ENCODE data around the gene RRAGC. TPM values are rescaled to one million over a fixed set of nuclear protein-coding genes. Genes with fewer than 3 reads are reported as not detected.

RRAGC gene
- polyA plus RNA-seq, 1 donor from 2014 or later: 23.6 TPM

DNA sequence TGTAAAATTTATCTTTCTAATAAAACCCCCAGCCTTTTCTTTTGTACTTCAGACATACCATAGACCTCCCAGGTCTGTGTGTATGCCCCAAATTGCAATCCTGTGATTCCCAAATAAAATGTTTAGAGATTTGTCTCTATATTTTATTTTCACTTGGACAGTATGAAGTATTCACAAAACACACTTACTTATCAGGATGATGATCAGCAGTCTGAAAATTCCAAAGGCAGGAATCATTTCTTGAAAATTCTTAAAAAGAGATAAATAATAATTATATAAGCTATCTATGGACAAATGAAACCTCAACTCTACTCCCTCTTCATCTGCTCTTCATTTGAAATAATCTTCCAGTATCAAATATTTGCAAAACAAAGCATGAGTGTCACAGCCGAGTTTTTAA is 33.4 kb upstream of the RRAGC start:
- Histone ChIP-seq H4K20me1 (ENCODE audit: insufficient read depth) (no peaks in the 10 kb centered on the region), H3K79me2 (replicated peaks; ENCODE audit: insufficient read depth, low read length) (no peaks in the 10 kb centered on the region), H3K4me2 (ENCODE audit: low read length) (no peak overlapping the region), H3K27me3 (ENCODE audit: insufficient read depth, low read depth, low read length) (no peaks in the 10 kb centered on the region), H3K4me3 (ENCODE audit: low read length) (no peak overlapping the region), H3K27ac (ENCODE audit: low read length) (no peak overlapping the region), H3K9me2 (ENCODE audit: insufficient read depth, low read length) (no peaks in the 10 kb centered on the region), H3K9me3 (ENCODE audit: low read length) (no peaks in the 10 kb centered on the region), H2AFZ (ENCODE audit: low read depth, low read length) (no peak overlapping the region), H3K9ac (ENCODE audit: low read length) (no peak overlapping the region), H3K36me3 (ENCODE audit: insufficient read depth, low read length) (no peaks in the 10 kb centered on the region), H3F3A (ENCODE audit: insufficient read depth, low read length, poor library complexity, severe bottlenecking) (no peaks in the 10 kb centered on the region)
- TF ChIP-seq, protein P1, sequence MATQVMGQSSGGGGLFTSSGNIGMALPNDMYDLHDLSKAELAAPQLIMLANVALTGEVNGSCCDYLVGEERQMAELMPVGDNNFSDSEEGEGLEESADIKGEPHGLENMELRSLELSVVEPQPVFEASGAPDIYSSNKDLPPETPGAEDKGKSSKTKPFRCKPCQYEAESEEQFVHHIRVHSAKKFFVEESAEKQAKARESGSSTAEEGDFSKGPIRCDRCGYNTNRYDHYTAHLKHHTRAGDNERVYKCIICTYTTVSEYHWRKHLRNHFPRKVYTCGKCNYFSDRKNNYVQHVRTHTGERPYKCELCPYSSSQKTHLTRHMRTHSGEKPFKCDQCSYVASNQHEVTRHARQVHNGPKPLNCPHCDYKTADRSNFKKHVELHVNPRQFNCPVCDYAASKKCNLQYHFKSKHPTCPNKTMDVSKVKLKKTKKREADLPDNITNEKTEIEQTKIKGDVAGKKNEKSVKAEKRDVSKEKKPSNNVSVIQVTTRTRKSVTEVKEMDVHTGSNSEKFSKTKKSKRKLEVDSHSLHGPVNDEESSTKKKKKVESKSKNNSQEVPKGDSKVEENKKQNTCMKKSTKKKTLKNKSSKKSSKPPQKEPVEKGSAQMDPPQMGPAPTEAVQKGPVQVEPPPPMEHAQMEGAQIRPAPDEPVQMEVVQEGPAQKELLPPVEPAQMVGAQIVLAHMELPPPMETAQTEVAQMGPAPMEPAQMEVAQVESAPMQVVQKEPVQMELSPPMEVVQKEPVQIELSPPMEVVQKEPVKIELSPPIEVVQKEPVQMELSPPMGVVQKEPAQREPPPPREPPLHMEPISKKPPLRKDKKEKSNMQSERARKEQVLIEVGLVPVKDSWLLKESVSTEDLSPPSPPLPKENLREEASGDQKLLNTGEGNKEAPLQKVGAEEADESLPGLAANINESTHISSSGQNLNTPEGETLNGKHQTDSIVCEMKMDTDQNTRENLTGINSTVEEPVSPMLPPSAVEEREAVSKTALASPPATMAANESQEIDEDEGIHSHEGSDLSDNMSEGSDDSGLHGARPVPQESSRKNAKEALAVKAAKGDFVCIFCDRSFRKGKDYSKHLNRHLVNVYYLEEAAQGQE (IDR thresholded peaks at IDR 0.05; ENCODE audit: borderline replicate concordance): no peak
- no peak for TF ChIP-seq EZH2 (IDR thresholded peaks at IDR 0.05; ENCODE audit: borderline replicate concordance, insufficient read depth, low read length, poor library complexity, severe bottlenecking)
- no peak for TF ChIP-seq RAD21 (conservative IDR thresholded peaks at IDR 0.05)
- TF ChIP-seq EP300 (conservative IDR thresholded peaks at IDR 0.05; ENCODE audit: poor library complexity, severe bottlenecking): no peak
- TF ChIP-seq, protein P2, sequence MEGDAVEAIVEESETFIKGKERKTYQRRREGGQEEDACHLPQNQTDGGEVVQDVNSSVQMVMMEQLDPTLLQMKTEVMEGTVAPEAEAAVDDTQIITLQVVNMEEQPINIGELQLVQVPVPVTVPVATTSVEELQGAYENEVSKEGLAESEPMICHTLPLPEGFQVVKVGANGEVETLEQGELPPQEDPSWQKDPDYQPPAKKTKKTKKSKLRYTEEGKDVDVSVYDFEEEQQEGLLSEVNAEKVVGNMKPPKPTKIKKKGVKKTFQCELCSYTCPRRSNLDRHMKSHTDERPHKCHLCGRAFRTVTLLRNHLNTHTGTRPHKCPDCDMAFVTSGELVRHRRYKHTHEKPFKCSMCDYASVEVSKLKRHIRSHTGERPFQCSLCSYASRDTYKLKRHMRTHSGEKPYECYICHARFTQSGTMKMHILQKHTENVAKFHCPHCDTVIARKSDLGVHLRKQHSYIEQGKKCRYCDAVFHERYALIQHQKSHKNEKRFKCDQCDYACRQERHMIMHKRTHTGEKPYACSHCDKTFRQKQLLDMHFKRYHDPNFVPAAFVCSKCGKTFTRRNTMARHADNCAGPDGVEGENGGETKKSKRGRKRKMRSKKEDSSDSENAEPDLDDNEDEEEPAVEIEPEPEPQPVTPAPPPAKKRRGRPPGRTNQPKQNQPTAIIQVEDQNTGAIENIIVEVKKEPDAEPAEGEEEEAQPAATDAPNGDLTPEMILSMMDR (IDR thresholded peaks at IDR 0.05; ENCODE audit: poor library complexity, severe bottlenecking): no peak
- no peak for TF ChIP-seq POLR2AphosphoS5 (IDR thresholded peaks at IDR 0.05)
- TF ChIP-seq TAF1 (IDR thresholded peaks at IDR 0.05; ENCODE audit: low read depth): no peak
- TF ChIP-seq MXI1 (conservative IDR thresholded peaks at IDR 0.05; ENCODE audit: poor library complexity, severe bottlenecking): no peak
- TF ChIP-seq SMC3 (conservative IDR thresholded peaks at IDR 0.05; ENCODE audit: poor library complexity): no peak

DNA sequence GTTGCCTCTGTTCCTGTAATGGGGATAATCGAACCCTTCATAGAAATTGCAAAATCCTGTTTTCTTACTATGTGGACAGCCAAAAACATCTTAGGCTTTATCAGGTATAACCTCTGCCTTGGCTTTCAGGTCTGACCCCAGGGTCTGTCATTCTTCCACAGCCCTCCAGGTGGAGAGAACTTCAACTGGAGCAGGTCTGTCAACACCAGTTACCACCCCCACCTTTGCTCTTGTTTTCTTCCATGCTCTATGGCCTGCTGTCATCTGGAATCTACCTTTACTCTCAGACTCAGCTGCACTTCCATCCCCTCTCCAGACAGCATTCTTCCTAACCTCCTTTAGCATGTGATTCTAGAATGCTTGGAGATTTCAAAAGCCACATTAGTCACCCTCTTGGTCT is 32.2 kb upstream of the RRAGC start:
- Histone ChIP-seq H3K79me2 (replicated peaks; ENCODE audit: insufficient read depth, low read length) (no peaks in the 10 kb centered on the region), H4K20me1 (ENCODE audit: insufficient read depth) (no peaks in the 10 kb centered on the region), H2AFZ (ENCODE audit: low read depth, low read length) (no peak overlapping the region), H3K27me3 (ENCODE audit: insufficient read depth, low read depth, low read length) (no peaks in the 10 kb centered on the region), H3K9me3 (ENCODE audit: low read length) (no peaks in the 10 kb centered on the region), H3K36me3 (ENCODE audit: insufficient read depth, low read length) (no peaks in the 10 kb centered on the region), H3K9me2 (ENCODE audit: insufficient read depth, low read length) (no peaks in the 10 kb centered on the region), H3K4me2 (ENCODE audit: low read length) (no peak overlapping the region), H3F3A (ENCODE audit: insufficient read depth, low read length, poor library complexity, severe bottlenecking) (no peaks in the 10 kb centered on the region), H3K4me3 (ENCODE audit: low read length) (no peak overlapping the region), H3K27ac (ENCODE audit: low read length) (no peak overlapping the region), H3K9ac (ENCODE audit: low read length) (no peak overlapping the region)
- no peak for TF ChIP-seq EZH2 (IDR thresholded peaks at IDR 0.05; ENCODE audit: borderline replicate concordance, insufficient read depth, low read length, poor library complexity, severe bottlenecking)
- TF ChIP-seq MXI1 (conservative IDR thresholded peaks at IDR 0.05; ENCODE audit: poor library complexity, severe bottlenecking): no peak
- TF ChIP-seq SMC3 (conservative IDR thresholded peaks at IDR 0.05; ENCODE audit: poor library complexity): no peak
- TF ChIP-seq, protein P1 (IDR thresholded peaks at IDR 0.05; ENCODE audit: borderline replicate concordance): no peak
- TF ChIP-seq, protein P2 (IDR thresholded peaks at IDR 0.05; ENCODE audit: poor library complexity, severe bottlenecking): no peak
- no peak for TF ChIP-seq TAF1 (IDR thresholded peaks at IDR 0.05; ENCODE audit: low read depth)
- no peak for TF ChIP-seq EP300 (conservative IDR thresholded peaks at IDR 0.05; ENCODE audit: poor library complexity, severe bottlenecking)
- TF ChIP-seq POLR2AphosphoS5 (IDR thresholded peaks at IDR 0.05): no peak
- no peak for TF ChIP-seq RAD21 (conservative IDR thresholded peaks at IDR 0.05)
